Muscle of leg (tissue), 11 donors: ENCODE measurements around the gene PCSK2. TPM values are rescaled to one million over a fixed set of nuclear protein-coding genes. Genes with fewer than 3 reads are reported as not detected.
A peak's percentile ranks its signal among the peaks of the same experiment; 100 is the strongest.

Experiments
- DNase-seq: peaks from one replicate; pipeline ENCODE4 v3.0.0; 2013
- H3K27ac ChIP-seq: one replicate; pipeline ENCODE4 v1.5.1; 2013; ENCODE audit warnings: mild to moderate bottlenecking, low read length, control low read depth
- H3K27me3 ChIP-seq: one replicate; pipeline ENCODE4 v1.6.1; 2013; ENCODE audit warnings: low read length; ENCODE audit not compliant: control insufficient read depth, insufficient read depth
- H3K36me3 ChIP-seq: one replicate; pipeline ENCODE4 v1.6.1; 2013; ENCODE audit warnings: low read length; ENCODE audit not compliant: control insufficient read depth, insufficient read depth
- H3K4me1 ChIP-seq: one replicate; pipeline ENCODE4 v1.6.1; 2013; ENCODE audit warnings: low read length; ENCODE audit not compliant: control insufficient read depth, insufficient read depth
- H3K4me3 ChIP-seq: one replicate; pipeline ENCODE4 v1.5.1; 2013; ENCODE audit warnings: low read length, control low read depth
- H3K9me3 ChIP-seq: replicated peaks from 2 replicates; pipeline ENCODE4 v1.6.1; 2013; ENCODE audit warnings: low read depth, low read length; ENCODE audit not compliant: control insufficient read depth
- WGBS: methylation state at CpG from one replicate; pipeline ENCODE4 v1.1.5; 2013; ENCODE audit warnings: missing lambda C conversion rate; ENCODE audit not compliant: insufficient coverage; 5-methylcytosine and 5-hydroxymethylcytosine counted together
- polyA plus RNA-seq, 8 donors: library from polyadenylated mRNA; unstranded; fragments of 120-200 nt; gene quantifications; one replicate each; pipeline versions ENCODE4 v1.2.1 to v1.2.3, GENCODE V29; 2013; ENCODE audit warnings: inconsistent platforms in 1 of 8, low replicate concordance in 1 of 8; ENCODE audit not compliant: insufficient read length in 8 of 8, insufficient read depth in 1 of 8
- total RNA-seq: library from RNA; stranded (reverse); fragments of 120-200 nt; gene quantifications from one replicate; pipeline ENCODE4 v1.2.4, GENCODE V29; 2013

Gene PCSK2
- total and polyA plus RNA-seq, 9 donors: 0.27 to 4.0 (median 0.82) TPM

DNA sequence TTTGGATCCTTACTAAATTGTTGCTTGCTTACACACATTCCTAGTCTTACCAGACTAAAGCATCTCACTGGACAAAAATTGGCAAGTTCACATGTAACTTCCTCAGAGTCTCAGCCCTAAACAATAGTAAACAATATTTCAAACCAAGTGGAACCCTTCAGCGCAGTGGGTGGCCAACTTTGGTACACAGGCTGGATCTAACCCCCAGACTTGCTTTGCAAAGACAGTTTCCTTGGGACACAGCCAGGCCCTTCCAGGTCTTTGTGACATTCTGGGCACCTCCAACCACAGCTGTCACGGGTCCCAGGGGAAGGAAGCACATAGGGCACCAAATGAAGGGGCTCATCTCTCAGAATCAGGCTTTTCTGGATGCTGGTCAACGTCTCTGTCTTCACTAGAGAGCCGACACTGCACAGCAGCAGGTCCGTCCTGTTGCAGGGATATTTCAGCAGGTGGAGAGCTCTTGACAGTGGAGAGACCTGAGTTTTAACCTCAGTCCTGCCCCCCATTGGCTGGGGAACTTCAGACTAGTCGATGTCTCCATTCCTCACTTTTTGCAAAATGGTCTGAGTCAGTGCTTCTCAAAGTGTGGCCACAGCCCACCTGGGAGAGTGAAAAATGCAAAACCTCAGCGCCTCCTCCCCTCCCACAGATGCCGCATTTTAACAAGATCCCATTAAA is 212.9 kb downstream of the PCSK2 start:
- Histone ChIP-seq H3K27me3 (no peaks in the 10 kb centered on the region), H3K36me3 (no peaks in the 10 kb centered on the region)

DNA sequence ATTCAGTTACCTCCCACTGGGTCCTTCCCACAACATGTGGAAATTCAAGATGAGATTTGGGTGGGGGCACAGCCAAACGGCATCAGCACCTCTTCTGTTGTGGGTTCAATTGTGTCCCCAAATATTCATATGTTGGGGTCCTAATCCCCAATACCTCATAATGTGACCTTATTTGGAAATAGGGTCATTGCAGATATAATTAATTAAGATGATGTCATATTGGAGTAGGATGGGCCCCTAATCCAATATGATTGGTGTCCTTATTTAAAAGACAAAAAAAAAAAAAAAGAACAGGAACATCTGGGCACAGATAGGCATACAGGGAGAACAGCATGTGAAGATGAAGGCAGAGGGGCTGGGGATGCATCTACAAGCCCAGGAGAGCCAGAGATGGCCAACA is 214.9 kb downstream of the PCSK2 start:
- no peak overlapping the region for H3K4me3 ChIP-seq
- H3K9me3 ChIP-seq: no peaks in the 10 kb centered on the region
- no peak overlapping the region for H3K27ac ChIP-seq
- WGBS: no CpG with 5 or more reads among the region's 1 CpG
- no peaks in the 10 kb centered on the region for H3K27me3 ChIP-seq
- no peaks in the 10 kb centered on the region for H3K36me3 ChIP-seq
- no peaks in the 10 kb centered on the region for H3K4me1 ChIP-seq
- no peak for DNase-seq

More for the DNA sequence above, 212.9 kb downstream of the PCSK2 start:
- no peak overlapping the region for H3K27ac ChIP-seq
- WGBS: 77% methylated on average over 5 of the region's 8 CpGs
- no peaks in the 10 kb centered on the region for H3K4me1 ChIP-seq
- H3K4me3 ChIP-seq: no peak overlapping the region
- no peaks in the 10 kb centered on the region for H3K9me3 ChIP-seq
- no peak for DNase-seq

DNA sequence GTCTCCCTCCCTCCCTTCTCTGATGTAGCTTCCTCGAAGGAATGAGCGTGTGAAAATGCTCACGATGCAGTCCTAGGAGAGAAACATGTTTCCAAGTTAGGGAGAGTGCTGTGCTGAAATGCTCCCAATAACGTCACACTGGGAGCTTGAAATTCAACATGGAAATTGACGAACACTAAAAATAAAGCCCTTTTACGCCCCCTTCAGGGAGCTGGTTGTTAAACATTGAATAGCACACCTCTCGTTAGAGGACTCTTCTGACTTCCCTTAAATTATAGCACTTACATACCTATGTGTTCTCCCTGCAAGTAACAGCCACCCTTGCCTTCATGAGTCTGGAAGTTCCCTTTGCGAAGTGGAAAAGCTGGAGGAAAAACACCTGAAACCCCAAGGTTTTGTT is 215.7 kb downstream of the PCSK2 start:
- H3K27ac ChIP-seq: no peak overlapping the region

GRCh38 chr20:17443131-17443858 is 216.5 kb downstream of the PCSK2 start:
- H3K36me3 ChIP-seq: no peaks in the 10 kb centered on the region
- no peak overlapping the region for H3K4me3 ChIP-seq
- H3K27ac ChIP-seq: no peak overlapping the region
- WGBS: 75% methylated on average over 7 of the region's 11 CpGs
- DNase-seq: no peak
- H3K9me3 ChIP-seq: no peaks in the 10 kb centered on the region
- H3K27me3 ChIP-seq: no peaks in the 10 kb centered on the region
- H3K4me1 ChIP-seq: no peaks in the 10 kb centered on the region

More for the DNA sequence above, 215.7 kb downstream of the PCSK2 start:
- WGBS: 20% methylated on average over 3 of the region's 8 CpGs
- Histone ChIP-seq H3K9me3 (no peaks in the 10 kb centered on the region), H3K36me3 (no peaks in the 10 kb centered on the region), H3K27me3 (no peaks in the 10 kb centered on the region), H3K4me1 (no peaks in the 10 kb centered on the region), H3K4me3 (no peak overlapping the region)
- no peak for DNase-seq

DNA sequence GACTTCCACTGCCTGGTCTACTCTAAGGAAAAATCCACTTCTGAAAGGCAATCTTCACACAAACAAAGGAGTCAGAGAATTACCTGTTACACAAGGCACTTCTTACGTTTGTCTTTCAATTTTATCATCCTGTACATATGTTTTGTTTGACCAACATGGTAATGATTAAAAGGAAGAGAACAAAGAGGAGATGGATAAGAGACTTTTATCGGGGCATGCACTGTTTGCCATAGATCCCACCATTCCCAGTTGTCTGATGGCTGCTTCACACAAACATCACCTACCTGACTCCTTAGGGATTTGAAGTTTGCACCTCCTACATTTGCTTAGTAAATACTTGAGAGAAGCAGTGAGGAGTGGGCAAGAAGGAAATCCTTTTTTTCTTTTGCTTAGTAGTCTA is 217.3 kb downstream of the PCSK2 start:
- no CpG with 5 or more reads among the region's 2 CpGs for WGBS
- DNase-seq: no peak
- no peak overlapping the region for H3K27ac ChIP-seq
- H3K36me3 ChIP-seq: no peaks in the 10 kb centered on the region
- no peaks in the 10 kb centered on the region for H3K9me3 ChIP-seq
- no peaks in the 10 kb centered on the region for H3K4me1 ChIP-seq
- H3K4me3 ChIP-seq: no peak overlapping the region
- H3K27me3 ChIP-seq: no peaks in the 10 kb centered on the region

- H3K36me3 ChIP-seq: no peaks in the 10 kb centered on the region
Observed at GRCh38 chr20:17445543-17445942, 218.7 kb downstream of the PCSK2 start.

DNA sequence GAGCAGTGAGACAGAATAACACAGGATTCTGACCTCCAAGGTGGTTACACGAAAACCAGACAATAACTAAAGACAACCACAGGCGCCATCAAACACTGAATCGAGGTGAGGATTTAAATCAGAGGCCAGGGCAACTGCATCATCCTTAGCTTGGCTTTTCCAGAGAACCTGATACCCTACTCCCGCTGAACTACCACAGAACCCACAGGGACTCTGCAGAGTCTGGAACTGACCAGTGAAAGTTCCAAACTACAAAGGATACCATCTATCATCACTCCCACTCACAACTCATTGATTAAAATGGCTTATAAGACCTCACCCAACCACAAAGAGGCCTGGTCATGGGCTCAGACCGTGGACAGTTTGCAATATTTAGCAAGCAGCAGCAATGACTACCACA is 219.3 kb downstream of the PCSK2 start:
- no peak overlapping the region for H3K4me3 ChIP-seq
- H3K4me1 ChIP-seq: no peaks in the 10 kb centered on the region
- H3K27me3 ChIP-seq: no peaks in the 10 kb centered on the region
- H3K36me3 ChIP-seq: no peaks in the 10 kb centered on the region
- no peak for DNase-seq
- 63% methylated on average over 4 of the region's 5 CpGs for WGBS
- H3K27ac ChIP-seq: no peak overlapping the region
- no peaks in the 10 kb centered on the region for H3K9me3 ChIP-seq

More at GRCh38 chr20:17445543-17445942, 218.7 kb downstream of the PCSK2 start:
- Histone ChIP-seq H3K4me3 (no peak overlapping the region), H3K27ac (no peak overlapping the region), H3K9me3 (no peaks in the 10 kb centered on the region), H3K27me3 (no peaks in the 10 kb centered on the region), H3K4me1 (no peaks in the 10 kb centered on the region)
- 69% methylated on average over 11 of the region's 13 CpGs for WGBS
- peak; percentile 4 for DNase-seq

DNA sequence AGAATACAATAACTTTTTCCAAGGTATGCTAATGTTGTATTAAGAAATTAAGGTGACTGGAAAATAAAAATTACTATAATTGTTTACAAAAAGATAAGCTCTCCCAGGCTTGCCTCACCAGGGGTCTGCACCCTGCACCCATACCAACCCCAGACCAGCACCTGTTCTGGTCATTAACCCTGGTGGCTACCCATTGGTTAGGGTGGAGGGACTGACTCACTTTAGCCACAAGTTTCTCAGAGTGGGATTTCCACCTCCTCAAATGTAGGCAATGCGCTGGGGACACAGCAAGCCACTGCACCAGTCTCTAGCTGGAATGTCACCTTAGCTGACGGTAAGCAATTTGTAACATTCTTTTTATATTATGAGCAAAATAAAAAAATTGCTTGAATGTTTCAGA is 221.2 kb downstream of the PCSK2 start:
- Histone ChIP-seq H3K27me3 (no peaks in the 10 kb centered on the region), H3K36me3 (no peaks in the 10 kb centered on the region), H3K27ac (no peak overlapping the region), H3K9me3 (no peaks in the 10 kb centered on the region), H3K4me1 (no peaks in the 10 kb centered on the region), H3K4me3 (no peak overlapping the region)
- no peak for DNase-seq
- WGBS: no CpG with 5 or more reads among the region's 2 CpGs

GRCh38 chr20:17449031-17449430 is 222.2 kb downstream of the PCSK2 start:
- H3K4me1 ChIP-seq: no peaks in the 10 kb centered on the region
- H3K9me3 ChIP-seq: peaks cover 2% of the 10 kb centered on the region
- DNase-seq: no peak
- no peak overlapping the region for H3K27ac ChIP-seq
- WGBS: 76% methylated on average over 2 of the region's 2 CpGs
- H3K36me3 ChIP-seq: no peaks in the 10 kb centered on the region
- H3K4me3 ChIP-seq: no peak overlapping the region
- H3K27me3 ChIP-seq: peaks cover 3% of the 10 kb centered on the region

DNA sequence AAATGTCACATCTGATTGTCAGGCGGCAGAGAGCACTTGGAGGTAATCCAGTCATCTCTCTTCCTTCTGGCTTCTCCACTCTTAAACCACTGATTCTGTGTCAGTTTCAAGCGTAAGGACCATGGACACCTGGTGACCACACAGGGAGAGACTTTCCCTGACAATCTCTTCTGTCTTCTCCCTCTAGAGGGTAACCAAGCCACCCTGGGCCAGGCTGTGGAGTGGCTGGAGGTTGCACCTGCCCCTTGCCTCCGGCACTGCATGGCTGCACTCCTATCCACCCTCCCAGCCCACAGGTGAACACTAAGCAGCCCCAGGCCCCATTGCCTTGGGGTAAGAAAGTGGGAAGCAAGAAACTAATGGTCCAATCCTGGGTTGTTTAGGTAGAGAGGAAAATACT is 225.6 kb downstream of the PCSK2 start:
- 92% methylated on average over 1 of the region's 3 CpGs for WGBS
- no peaks in the 10 kb centered on the region for H3K4me1 ChIP-seq
- no peak overlapping the region for H3K27ac ChIP-seq
- H3K4me3 ChIP-seq: no peak overlapping the region
- peaks cover 2% of the 10 kb centered on the region for H3K9me3 ChIP-seq
- DNase-seq: no peak
- H3K27me3 ChIP-seq: peaks cover 5% of the 10 kb centered on the region
- H3K36me3 ChIP-seq: no peaks in the 10 kb centered on the region
